HTERT RPE-1 (cell line): Measurements from ENCODE around the gene FAM161A.
"Not testable (repeated sequence)": the region's sequence is repeated elsewhere in the genome, so short reads cannot be mapped to it uniquely, and the experiment has no call there.

Experiments used
- in situ Hi-C: fragments of 300-500 bp; cut with MboI; formaldehyde crosslinking; loops from 4 replicates; pipeline ENCODE4 v1.14.3; 2020; ENCODE audit warnings: low sequenced_read_pairs

The FAM161A gene

GRCh38 chr2:61845320-61845719 lies 8.5 kb downstream of the FAM161A start:
- in situ Hi-C loops = no loop called here

- in situ Hi-C loops = no loop called here
These were observed 12.6 kb downstream of the FAM161A start for GRCh38 chr2:61841286-61841685.

GRCh38 chr2:61834893-61835292 lies 19.0 kb downstream of the FAM161A start:
- in situ Hi-C loops = no loop called here

DNA sequence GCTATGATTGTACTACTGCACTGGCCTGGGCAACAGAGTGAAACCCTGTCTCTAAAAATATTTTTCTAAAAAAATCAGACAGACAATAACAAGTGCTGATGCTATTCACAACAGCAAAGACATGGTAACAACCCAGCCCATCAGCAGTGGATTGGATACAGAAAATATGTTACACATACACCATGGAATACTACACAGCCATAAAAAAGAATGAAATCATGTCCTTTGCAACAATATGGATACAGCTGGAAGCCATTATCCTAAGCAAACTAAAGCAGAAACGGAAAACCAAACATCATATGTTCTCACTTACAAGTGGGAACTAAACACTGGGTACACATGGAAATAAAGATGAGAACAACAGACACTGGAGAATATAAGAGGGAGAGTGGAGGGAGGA lies 19.9 kb downstream of the FAM161A start:
- in situ Hi-C loops = no loop called here

- in situ Hi-C loops = no loop called here
These were observed 21.5 kb downstream of the FAM161A start for GRCh38 chr2:61832183-61832841.

DNA sequence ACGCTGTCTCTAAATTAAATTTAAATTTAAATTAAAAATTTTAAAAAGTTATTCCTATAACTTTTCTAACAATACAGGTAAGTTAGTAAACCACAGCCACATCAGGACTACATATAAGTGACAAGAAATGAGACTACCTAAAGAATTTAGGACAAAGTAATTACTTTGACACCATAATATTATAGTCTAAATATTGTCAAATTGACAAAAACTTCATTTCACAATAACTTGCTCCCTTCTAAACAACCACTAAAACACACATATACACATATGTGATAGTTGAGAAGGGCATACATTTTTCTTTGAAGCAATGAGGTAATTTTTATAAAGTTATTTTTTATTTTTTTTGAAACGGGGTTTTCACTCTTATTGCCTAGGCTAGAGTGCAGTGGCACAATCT lies 31.6 kb downstream of the FAM161A start:
- in situ Hi-C loops = no loop called here

GRCh38 chr2:61816480-61817355 lies 37.1 kb downstream of the FAM161A start:
- in situ Hi-C loops = no loop called here

DNA sequence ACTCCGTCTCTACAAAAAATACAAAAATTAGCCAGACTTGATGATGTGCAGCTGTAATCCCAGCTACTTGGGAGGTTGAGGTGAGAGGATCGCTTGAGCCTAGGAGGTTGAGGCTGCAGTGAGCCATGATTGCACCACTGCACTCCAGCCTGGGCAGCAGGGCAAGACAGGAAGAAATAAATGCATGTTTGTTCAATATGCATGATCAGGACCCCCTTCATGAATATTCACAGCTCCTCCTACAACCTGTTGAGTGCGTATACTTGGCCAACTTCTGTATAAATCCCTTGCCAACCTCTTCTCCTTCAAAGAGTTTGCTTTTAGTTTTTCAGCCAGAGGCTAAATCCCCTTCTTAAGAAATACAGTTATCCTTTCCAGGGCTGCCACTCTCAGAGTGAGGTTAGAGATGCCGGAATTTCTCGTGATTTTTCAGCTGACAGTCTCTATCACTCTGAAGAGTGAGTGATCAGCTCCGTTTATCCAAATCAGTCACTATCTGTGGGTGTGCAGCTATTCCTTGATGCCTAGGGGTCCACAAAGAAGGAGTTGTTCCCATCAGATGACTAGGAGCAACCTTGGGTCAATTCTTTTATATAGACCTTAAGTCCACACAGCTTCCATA lies 39.2 kb downstream of the FAM161A start:
- in situ Hi-C loops = no loop called here

- in situ Hi-C loops = not testable (repeated sequence)
These were observed 40.5 kb downstream of the FAM161A start for GRCh38 chr2:61813314-61813713.

DNA sequence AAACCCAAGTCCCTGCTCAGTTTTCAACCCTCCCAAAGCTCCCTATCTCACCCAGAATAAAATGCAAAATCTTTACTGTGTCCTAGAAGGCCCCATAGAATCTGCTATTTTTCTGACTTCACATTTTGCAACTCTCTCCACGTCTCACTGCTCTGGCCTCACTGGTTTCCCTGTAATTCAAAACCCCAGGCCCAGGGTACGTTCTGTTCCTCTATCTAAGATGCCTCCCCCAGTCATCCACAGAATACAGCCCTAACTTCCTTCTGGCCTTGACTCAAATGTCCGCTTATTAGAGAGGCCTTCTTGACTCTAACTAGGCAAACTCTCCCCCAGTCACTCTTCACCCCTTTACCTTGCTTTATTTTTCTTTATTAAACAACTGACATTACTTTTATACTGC lies 42.0 kb downstream of the FAM161A start:
- in situ Hi-C loops = no loop called here

GRCh38 chr2:61810203-61810602 lies 43.7 kb downstream of the FAM161A start:
- in situ Hi-C loops = not testable (repeated sequence)

DNA sequence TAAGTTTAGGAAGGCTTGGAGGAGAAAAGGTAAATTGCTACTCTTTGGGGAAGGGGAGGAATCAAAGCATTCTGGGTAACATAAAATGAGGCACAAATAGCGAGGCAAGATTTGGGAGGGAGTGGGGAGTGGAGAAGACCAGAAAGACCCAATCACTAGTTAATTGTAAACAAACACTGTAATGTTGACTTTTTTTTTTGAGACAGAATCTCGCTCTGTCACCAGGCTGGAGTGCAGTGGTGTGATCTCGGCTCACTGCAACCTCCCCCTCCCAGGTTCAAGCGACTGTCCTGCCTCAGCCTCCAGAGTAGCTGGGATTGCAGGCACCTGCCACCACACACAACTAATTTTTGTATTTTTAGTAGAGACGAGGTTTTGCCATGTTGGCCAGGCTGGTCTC lies 45.2 kb downstream of the FAM161A start:
- in situ Hi-C loops = not testable (repeated sequence)

DNA sequence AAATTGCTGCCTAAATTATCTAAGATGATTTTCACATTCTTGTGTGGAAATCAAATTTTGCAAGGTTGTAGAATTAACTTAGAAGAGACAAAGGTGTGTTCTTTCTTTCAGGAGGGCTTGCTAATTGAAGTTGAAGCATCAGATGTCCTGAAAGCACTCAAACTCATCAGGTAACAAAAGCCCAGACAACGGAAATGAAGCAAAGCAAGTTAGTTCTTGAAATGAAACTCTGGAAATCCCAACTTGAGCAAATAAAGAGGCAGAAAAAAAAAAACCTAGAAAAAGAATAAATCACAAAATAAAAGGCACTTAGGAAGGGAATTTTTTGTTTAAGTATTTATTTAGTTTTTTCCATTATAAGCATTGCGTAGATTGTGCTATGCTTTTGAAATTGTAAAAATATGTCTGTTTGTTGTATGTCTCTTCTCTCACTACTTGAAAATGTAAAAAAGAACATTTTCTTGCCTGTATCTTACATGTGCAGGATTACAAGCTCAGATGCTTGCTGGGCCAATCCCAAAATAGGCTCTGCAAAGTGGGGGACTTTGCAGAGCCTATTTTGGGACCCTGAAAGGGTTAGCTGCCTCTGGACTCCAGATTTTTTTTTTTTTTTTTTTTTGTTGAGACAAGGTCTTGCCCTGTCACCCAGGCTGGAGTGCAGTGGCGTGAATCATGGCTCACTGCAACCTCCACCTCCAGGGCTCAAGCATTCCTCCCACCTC lies 46.7 kb downstream of the FAM161A start:
- in situ Hi-C loops = no loop called here

GRCh38 chr2:61802548-61802947 lies 51.3 kb downstream of the FAM161A start:
- in situ Hi-C loops = no loop called here

- in situ Hi-C loops = no loop called here
These were observed 54.8 kb downstream of the FAM161A start for GRCh38 chr2:61799099-61799498.

GRCh38 chr2:61797446-61797845 lies 56.4 kb downstream of the FAM161A start:
- in situ Hi-C loops = not testable (repeated sequence)

- in situ Hi-C loops = no loop called here
These were observed 58.5 kb downstream of the FAM161A start for GRCh38 chr2:61795408-61795807.

- in situ Hi-C loops = no loop called here
These were observed 60.4 kb downstream of the FAM161A start for GRCh38 chr2:61793389-61793836.

- in situ Hi-C loops = no loop called here
These were observed 61.4 kb downstream of the FAM161A start for GRCh38 chr2:61792355-61792890.

DNA sequence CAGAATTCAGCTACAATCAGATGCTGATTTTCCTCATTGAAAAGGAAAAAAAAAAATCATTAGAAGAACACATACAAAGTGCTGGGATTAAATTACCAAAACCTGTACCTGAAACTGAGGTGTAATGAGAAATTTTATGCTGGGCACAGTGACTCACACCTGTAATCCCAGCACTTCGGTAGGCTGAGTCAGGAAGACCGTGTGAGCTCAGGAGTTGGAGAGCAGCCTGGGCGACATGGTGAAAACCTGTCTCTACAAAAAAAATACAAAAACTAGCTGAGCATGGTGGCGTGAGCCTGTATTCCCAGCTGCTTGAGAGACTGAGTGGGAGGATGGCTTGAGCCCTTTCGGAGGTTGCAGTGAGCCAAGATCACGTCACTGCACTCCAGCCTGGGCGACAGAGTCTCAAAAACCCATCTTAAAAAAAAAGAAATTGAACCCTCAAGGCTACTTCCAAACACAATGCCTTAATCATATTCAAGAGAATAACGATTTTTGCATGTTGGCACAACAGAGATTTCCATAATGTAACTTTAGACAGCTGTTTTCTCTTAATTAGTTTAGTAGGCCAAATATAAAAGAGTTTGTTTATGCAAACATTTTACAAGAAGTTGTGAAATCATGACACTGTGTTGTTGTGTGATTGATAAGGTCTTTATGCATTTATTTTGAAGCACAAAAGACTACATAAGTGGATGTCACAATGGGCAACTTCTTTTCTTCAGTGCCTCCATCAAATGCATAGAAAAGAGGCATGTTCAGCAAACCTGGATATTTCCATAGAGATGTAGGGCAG lies 63.9 kb downstream of the FAM161A start:
- in situ Hi-C loops = no loop called here
